HCT116 (cell line): ENCODE data around the gene FOXJ1. TPM values are rescaled to one million over a fixed set of nuclear protein-coding genes. Genes with fewer than 3 reads are reported as not detected.

Source experiments
- ATAC-seq: fragments of 200-7000 bp; cut with Tn5 transposase; 2 replicates; pipeline ENCODE4 v1.9.1; 2020; ENCODE audit warnings: mild to moderate bottlenecking, moderate library complexity
- BruUV-seq: library from RNA; stranded (reverse); fragments of 400-500 nt; replicated peaks from 2 replicates; lab custom pipeline; 2021; lab: Mats Ljungman, UMichigan
- CTCF ChIA-PET: fragments of 300-600 bp; sonication (Branson Sonifier 250); formaldehyde crosslinking; loops from one replicate; lab custom pipeline; 2021; ENCODE audit warnings: antibody characterized with exemption; lab: Charles Lee
- POLR2A ChIA-PET: fragments of 300-600, 350-600 bp; sonication (Branson Sonifier 250); formaldehyde crosslinking; loops from one replicate; lab custom pipeline; 2021; ENCODE audit warnings: antibody characterized with exemption; lab: Charles Lee
- RAD21 ChIA-PET, 2 experiments: fragments of 300-600 bp; sonication (Branson Sonifier 250); formaldehyde crosslinking; loops; one replicate each; lab custom pipeline; 2023; ENCODE audit warnings: low total read pairs in 2 of 2; ENCODE audit not compliant: uncharacterized antibody in 2 of 2, unreplicated experiment in 2 of 2, low non-redundant PET in 1 of 2; lab: Charles Lee
- DNase-seq: peaks from one replicate; pipeline ENCODE4 v3.0.0-alpha.2; 2010; ENCODE audit warnings: low read depth, low spot score
- H2AFZ ChIP-seq: fragments of 200-600 bp; shearing (Covaris generic), sonication (generic); 2 replicates; pipeline ENCODE4 v1.6.1; 2017; ENCODE audit warnings: low read depth, mixed run types, mixed read lengths, antibody characterized with exemption, low read length; ENCODE audit not compliant: poor library complexity, severe bottlenecking
- H3K27ac ChIP-seq: 2 replicates; pipeline ENCODE4 v1.5.1; 2012; ENCODE audit warnings: low read depth, low read length
- H3K27me3 ChIP-seq: fragments of 200-600 bp; sonication (generic); 2 replicates; pipeline ENCODE4 v1.6.1; 2016; ENCODE audit warnings: mixed run types, low read length, mixed read lengths; ENCODE audit not compliant: insufficient read depth
- H3K36me3 ChIP-seq, 2 experiments: fragments of 200-500 bp in 1 of 2; fragments of 200-600 bp in 1 of 2; sonication (Bioruptor generic) in 1 of 2; sonication (generic) in 1 of 2; 2 replicates each; pipeline versions ENCODE4 v1.5.1 to v1.6.1; 2014 to 2016; ENCODE audit warnings: low read length in 2 of 2, inconsistent platforms in 1 of 2, mixed read lengths in 1 of 2, mixed run types in 1 of 2; ENCODE audit not compliant: insufficient read depth in 2 of 2, control insufficient read depth in 1 of 2
- H3K4me1 ChIP-seq, 2 experiments: fragments of 200-600 bp in 1 of 2; sonication (generic) in 1 of 2; 2 replicates each; pipeline versions ENCODE4 v1.5.1 to v1.6.1; 2012 to 2017; ENCODE audit warnings: low read length in 2 of 2, inconsistent platforms in 1 of 2, mild to moderate bottlenecking in 1 of 2, mixed read lengths in 1 of 2, mixed run types in 1 of 2, moderate library complexity in 1 of 2; ENCODE audit not compliant: insufficient read depth in 2 of 2, control insufficient read depth in 1 of 2
- H3K4me2 ChIP-seq: fragments of 200-600 bp; sonication (generic); 2 replicates; pipeline ENCODE4 v1.6.1; 2017; ENCODE audit warnings: mixed run types, low read length, mixed read lengths
- H3K4me3 ChIP-seq, 2 experiments: fragments of 200-600 bp in 1 of 2; sonication (generic) in 1 of 2; replicated peaks in 1 of 2; 2 replicates each; pipeline ENCODE4 v1.5.1; 2011 to 2016; ENCODE audit warnings: low read length in 2 of 2, control low read depth in 1 of 2, low read depth in 1 of 2, mild to moderate bottlenecking in 1 of 2, mixed read lengths in 1 of 2, mixed run types in 1 of 2
- H3K79me2 ChIP-seq: fragments of 200-600 bp; sonication (generic); 2 replicates; pipeline ENCODE4 v1.6.1; 2017; ENCODE audit warnings: mild to moderate bottlenecking, mixed run types, low read length, moderate library complexity, mixed read lengths; ENCODE audit not compliant: insufficient read depth
- H3K9ac ChIP-seq: fragments of 200-600 bp; sonication (generic); 2 replicates; pipeline ENCODE4 v1.6.1; 2016; ENCODE audit warnings: low read length, mixed read lengths
- H3K9me2 ChIP-seq: fragments of 200-600 bp; sonication (generic), shearing (Covaris generic); 2 replicates; pipeline ENCODE4 v1.6.1; 2017; ENCODE audit warnings: mixed run types, mild to moderate bottlenecking, moderate library complexity; ENCODE audit not compliant: insufficient read depth
- H3K9me3 ChIP-seq, 2 experiments: fragments of 200-500 bp in 1 of 2; fragments of 200-600 bp in 1 of 2; sonication (Bioruptor generic) in 1 of 2; sonication (generic) in 1 of 2; 2 replicates each; pipeline ENCODE4 v1.6.1; 2014 to 2017; ENCODE audit warnings: low read length in 2 of 2, mixed read lengths in 2 of 2, inconsistent platforms in 1 of 2, low read depth in 1 of 2, mild to moderate bottlenecking in 1 of 2, mixed run types in 1 of 2, moderate library complexity in 1 of 2; ENCODE audit not compliant: control insufficient read depth in 1 of 2, insufficient read depth in 1 of 2
- H4K20me1 ChIP-seq: fragments of 200-600 bp; sonication (generic), shearing (Covaris generic); 2 replicates; pipeline ENCODE4 v1.6.1; 2017; ENCODE audit warnings: mixed run types, mild to moderate bottlenecking, moderate library complexity; ENCODE audit not compliant: insufficient read depth
- ATF3 ChIP-seq: IDR thresholded peaks from 2 replicates; pipeline ENCODE4 v1.6.1; 2012
- CEBPB ChIP-seq: IDR thresholded peaks from 2 replicates; pipeline ENCODE4 v1.6.1; 2012; ENCODE audit warnings: low read depth
- CTCF ChIP-seq, 3 experiments: fragments of 200-600 bp in 1 of 3; sonication (generic) in 1 of 3; IDR thresholded peaks in 2 of 3; conservative IDR thresholded peaks in 1 of 3; 2 replicates each; pipeline ENCODE4 v1.5.1; 2012 to 2017; ENCODE audit warnings: low read depth in 2 of 3, low read length in 2 of 3, antibody characterized with exemption in 1 of 3, borderline replicate concordance in 1 of 3, control low read depth in 1 of 3, mild to moderate bottlenecking in 1 of 3, mixed read lengths in 1 of 3, mixed run types in 1 of 3, moderate library complexity in 1 of 3; ENCODE audit not compliant: insufficient read depth in 1 of 3
- POLR2A ChIP-seq: IDR thresholded peaks from 2 replicates; pipeline ENCODE4 v1.7.0; 2011; ENCODE audit warnings: borderline replicate concordance; ENCODE audit not compliant: insufficient read depth, insufficient read length; ENCODE audit errors: extremely low read depth
- POLR2AphosphoS5 ChIP-seq: IDR thresholded peaks from 2 replicates; pipeline ENCODE4 v1.6.1; 2011; ENCODE audit warnings: mild to moderate bottlenecking, low read depth, low read length, moderate library complexity
- RAD21 ChIP-seq: IDR thresholded peaks from 2 replicates; pipeline ENCODE4 v1.6.1; 2012; ENCODE audit warnings: low read depth, mild to moderate bottlenecking
- SIN3A ChIP-seq: IDR thresholded peaks from 2 replicates; pipeline ENCODE4 v1.6.1; 2012; ENCODE audit warnings: low read depth
- SP1 ChIP-seq: IDR thresholded peaks from 2 replicates; pipeline ENCODE4 v1.6.1; 2012; ENCODE audit warnings: low read depth
- SRF ChIP-seq: IDR thresholded peaks from 2 replicates; pipeline ENCODE4 v1.6.1; 2012; ENCODE audit warnings: low read depth
- TCF7L2 ChIP-seq: IDR thresholded peaks from 2 replicates; pipeline ENCODE4 v1.7.0; 2011; ENCODE audit warnings: borderline replicate concordance, inconsistent platforms; ENCODE audit not compliant: insufficient read depth, insufficient read length; ENCODE audit errors: extremely low read depth
- YY1 ChIP-seq: IDR thresholded peaks from 2 replicates; pipeline ENCODE4 v1.6.1; 2011; ENCODE audit warnings: low read length, low read depth, moderate library complexity, mild to moderate bottlenecking; ENCODE audit not compliant: insufficient replicate concordance; ENCODE audit errors: extremely low read depth
- ZBTB33 ChIP-seq: IDR thresholded peaks from 2 replicates; pipeline ENCODE4 v1.6.1; 2011; ENCODE audit warnings: mild to moderate bottlenecking, low read length, moderate library complexity; ENCODE audit not compliant: insufficient replicate concordance; ENCODE audit errors: extremely low read depth
- ZNF274 ChIP-seq: fragments of 200-500 bp; sonication (Bioruptor generic); IDR thresholded peaks from 2 replicates; pipeline ENCODE4 v1.6.1; 2014; ENCODE audit warnings: mild to moderate bottlenecking, low read depth, low read length, inconsistent platforms
- intact Hi-C: fragments of 100-400 bp; cut with micrococcal nuclease; formaldehyde crosslinking; loops from 2 replicates; pipeline ENCODE4 v1.10.0; 2022
- total RNA-seq: library from RNA; stranded (reverse); gene quantifications from one replicate; pipeline ENCODE4 v1.2.1, GENCODE V29; 2021; ENCODE audit not compliant: unreplicated experiment
- TF ChIP-seq, protein P1 (sequence below): IDR thresholded peaks from 2 replicates; pipeline ENCODE4 v1.6.1; 2012

Gene FOXJ1
- total RNA-seq, 1 experiment from 2014 or later = 0.61 TPM

DNA sequence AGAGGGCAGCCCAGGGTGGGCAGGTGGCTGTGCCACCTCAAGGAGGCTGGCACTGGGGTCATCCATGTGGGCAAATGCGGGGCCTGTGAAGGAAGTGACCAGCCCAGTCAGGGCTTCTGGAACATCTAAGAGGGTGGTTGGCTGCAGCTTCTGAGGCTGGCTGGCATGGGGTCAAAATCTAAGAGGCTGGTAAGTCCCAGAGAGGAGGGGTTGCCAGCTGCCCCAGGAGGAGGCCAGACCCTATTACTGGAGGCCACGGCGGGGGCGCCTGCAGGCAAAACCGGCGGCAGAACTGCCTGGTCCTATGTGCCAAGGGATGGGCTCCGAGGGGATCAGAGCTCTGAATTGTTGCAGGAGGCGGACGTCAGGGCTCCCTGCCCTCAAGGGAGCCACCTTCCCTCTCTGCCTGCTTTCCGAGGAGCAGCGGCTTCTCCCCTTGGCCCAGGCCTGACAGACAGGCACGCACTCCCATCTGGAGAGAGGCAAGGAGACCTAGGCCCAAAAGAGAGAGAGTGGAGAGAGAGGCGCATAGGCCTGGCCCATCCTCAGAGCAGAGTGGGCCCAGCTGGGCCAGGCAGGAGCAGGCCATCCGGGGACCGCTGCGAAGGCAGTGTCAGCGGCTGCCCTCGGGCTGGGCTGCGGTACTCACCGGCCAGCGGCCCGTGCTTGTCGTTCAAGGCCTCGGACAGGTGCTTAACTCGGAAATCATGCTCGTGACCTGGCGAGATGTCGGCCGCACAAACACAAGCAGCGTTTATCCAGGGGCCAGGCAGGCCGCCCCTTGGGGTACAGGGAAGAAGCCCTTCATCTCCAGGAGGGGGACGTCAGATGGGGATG is 51.1 kb downstream of the FOXJ1 start (continued):
- TF ChIP-seq CTCF (IDR thresholded peaks at IDR 0.05 in 2 of 3, conservative IDR thresholded peaks at IDR 0.05 in 1 of 3; ENCODE audit: borderline replicate concordance in 1 of 3, insufficient read depth in 1 of 3, low read depth in 2 of 3, low read length in 2 of 3) = no peak

- no peak for DNase-seq
- ChIA-PET POLR2A (no interaction called here), RAD21 (no interaction called here), CTCF (interaction anchor here (1.2 kb wide), 1 partner anchor 75 kb away, joined by 4 read pairs; no protein-coding TSS in a partner anchor)
- Histone ChIP-seq H3K4me2 (no peak overlapping the region), H3K9me2 (no peaks in the 10 kb centered on the region), H2AFZ (no peak overlapping the region), H3K79me2 (no peaks in the 10 kb centered on the region; the same call in 1 of the 2 replicates), H3K27me3 (no peaks in the 10 kb centered on the region), H4K20me1 (no peaks in the 10 kb centered on the region), H3K36me3 (peaks cover 38 to 49% of the 10 kb centered on the region in 2 experiments; a peak in 3 of 4 replicates), H3K9ac (no peak overlapping the region), H3K27ac (no peak overlapping the region), H3K9me3 (no peaks in the 10 kb centered on the region), H3K4me3 (no peak overlapping the region), H3K4me1 (no peaks in the 10 kb centered on the region)
- no TSS peak for BruUV-seq
- intact Hi-C loops = no loop called here
- ATAC-seq = no peak
- TF ChIP-seq SP1 (no peak), ATF3 (no peak), TCF7L2 (no peak), ZBTB33 (no peak), SIN3A (no peak), CEBPB (no peak), POLR2AphosphoS5 (no peak), ZNF274 (no peak), RAD21 (no peak), SRF (no peak), YY1 (no peak), CTCF (IDR thresholded peaks at IDR 0.05 in 2 of 3, conservative IDR thresholded peaks at IDR 0.05 in 1 of 3; ENCODE audit: borderline replicate concordance in 1 of 3, insufficient read depth in 1 of 3, low read depth in 2 of 3, low read length in 2 of 3) (no peak), POLR2A (no peak)
- TF ChIP-seq, protein P1, sequence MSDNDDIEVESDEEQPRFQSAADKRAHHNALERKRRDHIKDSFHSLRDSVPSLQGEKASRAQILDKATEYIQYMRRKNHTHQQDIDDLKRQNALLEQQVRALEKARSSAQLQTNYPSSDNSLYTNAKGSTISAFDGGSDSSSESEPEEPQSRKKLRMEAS = no peak
Observed at GRCh38 chr17:76088868-76089576, 52.0 kb downstream of the FOXJ1 start.
